ENCODE data around the gene TAS2R60. TPM values are rescaled to one million over a fixed set of nuclear protein-coding genes. Genes with fewer than 3 reads are reported as not detected.

TAS2R60 gene
- total RNA-seq, 2 experiments from 2014 or later = 0.26 to 0.29 TPM

DNA sequence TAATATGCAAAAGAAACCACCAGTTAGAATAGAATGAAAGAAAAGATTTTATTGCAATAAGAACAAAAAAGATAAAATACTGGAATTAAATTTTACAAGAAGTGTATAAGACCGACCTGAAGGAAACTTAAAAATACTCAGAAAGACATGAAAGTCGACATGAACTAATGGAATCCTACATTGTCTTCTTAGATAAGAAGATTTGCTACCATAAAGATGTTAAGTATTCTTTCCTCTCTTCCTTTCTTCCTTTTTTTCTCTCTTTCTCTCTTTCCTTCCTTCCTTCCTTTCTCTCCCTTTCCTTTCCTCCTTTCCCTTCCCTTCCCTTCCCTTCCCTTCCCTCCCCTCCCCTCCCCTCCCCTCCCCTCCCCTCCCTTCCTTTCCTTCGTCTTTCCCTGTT lies 6.5 kb downstream of the TAS2R60 start:
- Mint-ChIP-seq H3K27me3 (ENCODE audit: low read depth) (no peaks in the 10 kb centered on the region), H3K4me1 (ENCODE audit: low read depth) (no peaks in the 10 kb centered on the region), H3K27ac (no peak overlapping the region), H3K9me3 (ENCODE audit: insufficient read depth) (no peaks in the 10 kb centered on the region), H3K4me3 (no peak overlapping the region), H3K36me3 (ENCODE audit: low read depth) (no peaks in the 10 kb centered on the region)
- DNase-seq (no peak), ATAC-seq (no peak)
- ChIA-PET POLR2A (no interaction called here), CTCF (no interaction called here)

DNA sequence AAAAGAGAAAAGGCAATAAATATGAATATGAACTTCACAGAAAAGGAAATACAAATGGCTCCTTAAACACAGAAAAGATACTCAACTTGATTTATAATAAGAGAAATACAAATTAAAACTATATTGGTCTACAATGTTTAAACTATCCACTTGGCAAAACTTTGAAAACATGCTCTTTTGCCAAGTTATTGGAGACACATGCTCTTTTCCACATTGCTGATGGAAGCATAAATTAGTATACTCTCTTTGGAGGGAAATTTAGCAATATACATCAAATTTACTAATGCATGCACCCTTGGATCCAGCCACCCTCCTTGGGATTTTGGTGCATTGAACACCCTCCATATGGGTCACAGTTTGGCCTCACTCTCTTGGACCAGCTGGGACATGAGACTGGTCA lies 7.9 kb downstream of the TAS2R60 start:
- ATAC-seq (no peak), DNase-seq (no peak)
- Mint-ChIP-seq H3K27ac (no peak overlapping the region), H3K4me3 (no peak overlapping the region), H3K4me1 (ENCODE audit: low read depth) (no peaks in the 10 kb centered on the region), H3K36me3 (ENCODE audit: low read depth) (no peaks in the 10 kb centered on the region), H3K9me3 (ENCODE audit: insufficient read depth) (no peaks in the 10 kb centered on the region), H3K27me3 (ENCODE audit: low read depth) (no peaks in the 10 kb centered on the region)
- CTCF ChIA-PET = no interaction called here
- POLR2A ChIA-PET = no interaction called here

DNA sequence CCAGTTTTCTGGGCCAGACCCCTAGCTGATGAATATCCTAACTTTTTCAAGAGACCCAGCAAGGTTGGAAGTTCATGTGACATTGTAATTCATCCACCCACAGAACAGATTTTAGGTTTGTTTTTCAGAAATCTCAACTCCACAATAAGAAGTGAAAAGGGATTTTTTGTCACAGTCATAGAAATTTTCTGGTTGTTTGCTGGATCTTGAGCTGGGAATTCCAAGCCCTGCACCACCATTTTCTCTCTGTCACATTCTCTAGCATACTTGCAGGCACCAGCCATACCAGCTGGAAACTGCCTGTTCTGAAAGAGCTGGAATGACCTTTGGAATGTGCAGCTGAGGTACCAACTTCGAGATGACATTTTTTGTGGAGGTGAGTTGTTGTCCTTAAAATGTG lies 8.5 kb downstream of the TAS2R60 start:
- no peak overlapping the region for H3K27ac Mint-ChIP-seq
- CTCF ChIA-PET = no interaction called here

DNA sequence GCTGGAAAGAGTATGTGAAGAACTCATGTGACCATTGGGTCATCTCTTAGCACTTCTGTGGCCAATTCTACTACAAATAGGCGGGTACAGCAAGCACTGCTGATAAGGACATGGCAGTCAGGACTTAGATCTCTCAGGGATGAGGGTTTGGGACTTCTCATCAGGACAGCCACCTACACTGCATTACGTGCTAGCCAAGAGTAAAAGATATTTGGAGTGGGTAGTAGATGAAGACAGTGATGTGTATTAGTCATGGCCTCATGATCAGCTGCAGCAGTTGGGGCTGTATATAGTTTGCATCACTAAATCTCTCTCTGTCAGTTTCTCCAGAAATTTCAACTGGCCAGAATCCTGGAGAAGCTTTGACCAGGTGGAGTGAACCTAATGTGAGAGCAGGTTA lies 9.2 kb downstream of the TAS2R60 start:
- no peaks in the 10 kb centered on the region for H3K9me3 Mint-ChIP-seq (ENCODE audit: insufficient read depth)
- H3K27me3 Mint-ChIP-seq (ENCODE audit: low read depth) = no peaks in the 10 kb centered on the region
- H3K4me3 Mint-ChIP-seq = no peak overlapping the region
- H3K27ac Mint-ChIP-seq = no peak overlapping the region
- no peaks in the 10 kb centered on the region for H3K36me3 Mint-ChIP-seq (ENCODE audit: low read depth)
- CTCF ChIA-PET = no interaction called here
- no peak for DNase-seq
- no peaks in the 10 kb centered on the region for H3K4me1 Mint-ChIP-seq (ENCODE audit: low read depth)
- POLR2A ChIA-PET = no interaction called here
- no peak for ATAC-seq

More for the DNA sequence above, 8.5 kb downstream of the TAS2R60 start:
- Mint-ChIP-seq H3K4me3 (no peak overlapping the region), H3K27me3 (ENCODE audit: low read depth) (no peaks in the 10 kb centered on the region), H3K9me3 (ENCODE audit: insufficient read depth) (no peaks in the 10 kb centered on the region), H3K4me1 (ENCODE audit: low read depth) (no peaks in the 10 kb centered on the region), H3K36me3 (ENCODE audit: low read depth) (no peaks in the 10 kb centered on the region)
- POLR2A ChIA-PET = no interaction called here
- ATAC-seq = no peak
- DNase-seq = no peak

- ChIA-PET POLR2A (no interaction called here), CTCF (interaction anchor here (1.1 kb wide), 1 partner anchor 448 kb away, joined by 3 read pairs; the partner anchor contains the start of gene TCAF1)
- Mint-ChIP-seq H3K27ac (no peak overlapping the region), H3K36me3 (ENCODE audit: low read depth) (no peaks in the 10 kb centered on the region), H3K4me3 (no peak overlapping the region), H3K9me3 (ENCODE audit: insufficient read depth) (no peaks in the 10 kb centered on the region), H3K4me1 (ENCODE audit: low read depth) (no peaks in the 10 kb centered on the region), H3K27me3 (ENCODE audit: low read depth) (no peaks in the 10 kb centered on the region)
- DNase-seq (no peak), ATAC-seq (no peak)
Measured at GRCh38 chr7:143454091-143454680, 10.9 kb downstream of the TAS2R60 start.

DNA sequence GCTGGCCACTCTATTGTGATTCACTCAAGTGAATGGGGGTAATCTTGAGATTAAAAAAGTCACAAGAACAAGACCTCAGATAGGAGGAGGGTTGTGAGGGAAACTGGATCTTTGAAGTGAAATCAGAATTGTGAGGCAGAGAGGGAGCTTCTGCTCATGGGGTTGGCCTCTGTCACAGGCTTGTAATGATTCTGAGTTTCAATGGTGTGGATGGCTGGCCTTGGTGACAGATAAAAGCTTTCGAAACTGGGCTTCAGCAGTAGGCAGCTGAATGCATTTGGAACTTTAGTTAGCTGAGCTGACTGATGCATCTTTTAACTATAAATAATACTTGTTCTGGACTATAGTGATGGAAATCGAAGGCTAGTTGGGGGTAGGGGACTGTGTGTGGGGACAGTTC lies 12.2 kb downstream of the TAS2R60 start:
- DNase-seq (no peak), ATAC-seq (no peak)
- Mint-ChIP-seq H3K27me3 (ENCODE audit: low read depth) (no peaks in the 10 kb centered on the region), H3K36me3 (ENCODE audit: low read depth) (no peaks in the 10 kb centered on the region), H3K9me3 (ENCODE audit: insufficient read depth) (no peaks in the 10 kb centered on the region), H3K4me3 (no peak overlapping the region), H3K27ac (no peak overlapping the region), H3K4me1 (ENCODE audit: low read depth) (no peaks in the 10 kb centered on the region)
- ChIA-PET CTCF (no interaction called here), POLR2A (no interaction called here)

DNA sequence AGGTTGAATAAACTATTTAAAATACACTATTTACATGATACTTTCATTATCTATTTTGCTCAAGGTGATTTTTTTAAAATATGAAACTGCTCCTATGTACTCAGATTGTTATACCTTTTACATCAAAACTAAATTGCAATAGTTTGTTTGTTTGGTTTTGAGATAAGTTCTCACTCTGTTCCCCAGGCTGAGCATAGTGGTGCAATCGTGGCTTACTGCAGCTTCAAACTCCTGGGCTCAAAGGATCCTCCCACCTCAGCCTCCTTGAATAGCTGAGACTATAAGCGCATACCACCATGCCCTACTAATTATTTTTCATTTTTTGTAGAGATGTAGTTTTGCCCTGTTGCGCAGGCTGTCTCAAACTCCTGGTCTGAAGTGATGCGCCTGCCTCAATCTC lies 12.7 kb downstream of the TAS2R60 start:
- H3K4me3 Mint-ChIP-seq = no peak overlapping the region
- POLR2A ChIA-PET = no interaction called here

DNA sequence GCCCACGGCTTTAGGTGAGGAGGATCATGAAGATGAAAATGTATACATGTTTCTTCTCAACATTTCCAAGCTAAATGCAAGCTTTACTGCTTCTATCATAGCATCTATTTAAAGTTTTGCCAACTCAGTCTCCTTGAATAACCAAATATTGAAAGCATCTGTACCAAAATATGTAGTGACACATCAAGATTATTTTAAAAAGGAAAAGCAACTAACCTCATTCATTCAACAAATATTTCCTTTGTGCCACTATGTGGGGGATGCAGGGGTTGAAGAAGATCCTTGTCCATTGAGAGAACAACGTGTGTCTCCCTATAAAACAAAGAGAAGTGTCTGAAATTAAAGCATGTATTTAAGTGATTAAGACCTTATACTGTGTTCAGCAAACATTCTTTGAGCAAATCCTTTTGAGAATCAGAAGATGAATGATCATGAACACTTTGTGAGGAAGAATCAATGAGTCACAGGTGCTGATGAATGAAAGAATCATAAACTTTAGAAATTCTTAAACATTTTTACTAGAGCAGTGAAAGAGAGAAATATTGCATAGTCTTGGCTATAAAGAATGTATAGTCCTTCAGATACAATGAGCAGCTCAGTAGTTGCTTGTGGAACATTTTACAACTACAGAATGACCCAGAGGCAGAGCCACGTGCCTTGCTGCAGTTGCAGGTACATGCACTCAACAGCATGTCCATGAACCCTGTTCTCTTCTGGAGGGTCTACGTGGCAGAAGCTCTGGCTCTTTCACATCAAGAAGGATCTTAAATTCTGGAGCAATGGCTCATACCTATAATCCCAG lies 13.9 kb downstream of the TAS2R60 start:
- H3K9me3 Mint-ChIP-seq (ENCODE audit: insufficient read depth) = no peaks in the 10 kb centered on the region
- ChIA-PET POLR2A (no interaction called here), CTCF (no interaction called here)
- H3K27me3 Mint-ChIP-seq (ENCODE audit: low read depth) = no peaks in the 10 kb centered on the region
- no peak overlapping the region for H3K27ac Mint-ChIP-seq
- DNase-seq = no peak
- ATAC-seq = no peak
- H3K36me3 Mint-ChIP-seq (ENCODE audit: low read depth) = no peaks in the 10 kb centered on the region
- no peaks in the 10 kb centered on the region for H3K4me1 Mint-ChIP-seq (ENCODE audit: low read depth)
- no peak overlapping the region for H3K4me3 Mint-ChIP-seq

More for the DNA sequence above, 12.7 kb downstream of the TAS2R60 start:
- Mint-ChIP-seq H3K36me3 (ENCODE audit: low read depth) (no peaks in the 10 kb centered on the region), H3K27me3 (ENCODE audit: low read depth) (no peaks in the 10 kb centered on the region), H3K4me1 (ENCODE audit: low read depth) (no peaks in the 10 kb centered on the region), H3K27ac (no peak overlapping the region), H3K9me3 (ENCODE audit: insufficient read depth) (no peaks in the 10 kb centered on the region)
- ATAC-seq (no peak), DNase-seq (no peak)
- CTCF ChIA-PET = no interaction called here

- POLR2A ChIA-PET = no interaction called here
- no peak overlapping the region for H3K27ac Mint-ChIP-seq
Measured at GRCh38 chr7:143458263-143458662, 15.0 kb downstream of the TAS2R60 start.

GRCh38 chr7:143458681-143459080 lies 15.4 kb downstream of the TAS2R60 start:
- no peak for ATAC-seq
- DNase-seq = no peak
- H3K36me3 Mint-ChIP-seq (ENCODE audit: low read depth) = no peaks in the 10 kb centered on the region
- no peaks in the 10 kb centered on the region for H3K4me1 Mint-ChIP-seq (ENCODE audit: low read depth)
- H3K4me3 Mint-ChIP-seq = no peak overlapping the region
- CTCF ChIA-PET = no interaction called here
- no peaks in the 10 kb centered on the region for H3K9me3 Mint-ChIP-seq (ENCODE audit: insufficient read depth)
- POLR2A ChIA-PET = no interaction called here
- H3K27me3 Mint-ChIP-seq (ENCODE audit: low read depth) = no peaks in the 10 kb centered on the region
- no peak overlapping the region for H3K27ac Mint-ChIP-seq

More at GRCh38 chr7:143458263-143458662, 15.0 kb downstream of the TAS2R60 start:
- Mint-ChIP-seq H3K36me3 (ENCODE audit: low read depth) (no peaks in the 10 kb centered on the region), H3K27me3 (ENCODE audit: low read depth) (no peaks in the 10 kb centered on the region), H3K4me3 (no peak overlapping the region), H3K9me3 (ENCODE audit: insufficient read depth) (no peaks in the 10 kb centered on the region), H3K4me1 (ENCODE audit: low read depth) (no peaks in the 10 kb centered on the region)
- no peak for DNase-seq
- ATAC-seq = no peak
- CTCF ChIA-PET = no interaction called here

- Mint-ChIP-seq H3K4me3 (no peak overlapping the region), H3K27me3 (ENCODE audit: low read depth) (no peaks in the 10 kb centered on the region), H3K9me3 (ENCODE audit: insufficient read depth) (no peaks in the 10 kb centered on the region), H3K27ac (no peak overlapping the region), H3K36me3 (ENCODE audit: low read depth) (no peaks in the 10 kb centered on the region), H3K4me1 (ENCODE audit: low read depth) (no peaks in the 10 kb centered on the region)
- no peak for ATAC-seq
- ChIA-PET CTCF (no interaction called here), POLR2A (no interaction called here)
- DNase-seq = no peak
Measured at GRCh38 chr7:143459359-143459758, 16.1 kb downstream of the TAS2R60 start.

GRCh38 chr7:143460271-143460979 lies 17.2 kb downstream of the TAS2R60 start:
- ATAC-seq = no peak
- H3K9me3 Mint-ChIP-seq (ENCODE audit: insufficient read depth) = no peaks in the 10 kb centered on the region
- ChIA-PET CTCF (interaction anchor here (0.9 kb wide), 1 partner anchor 29 kb away, joined by 4 read pairs; no protein-coding TSS in a partner anchor), POLR2A (no interaction called here)
- no peak overlapping the region for H3K4me3 Mint-ChIP-seq
- H3K27me3 Mint-ChIP-seq (ENCODE audit: low read depth) = peaks cover 2% of the 10 kb centered on the region
- DNase-seq = no peak
- H3K4me1 Mint-ChIP-seq (ENCODE audit: low read depth) = no peaks in the 10 kb centered on the region
- no peaks in the 10 kb centered on the region for H3K36me3 Mint-ChIP-seq (ENCODE audit: low read depth)
- no peak overlapping the region for H3K27ac Mint-ChIP-seq

All from activated CD8-positive, alpha-beta T cell treated with anti-CD3 and anti-CD28 coated beads, Interleukin-2, amount 10 ng/mL, durations not matched to agents 7 days and 5 days (primary cell).